Caki2 (cell line): ENCODE measurements around the gene SP8. TPM values are rescaled to one million over a fixed set of nuclear protein-coding genes. Genes with fewer than 3 reads are reported as not detected.
"Not testable (repeated sequence)": the region's sequence is repeated elsewhere in the genome, so short reads cannot be mapped to it uniquely, and the experiment has no call there.

Experiments
- DNase-seq: peaks from one replicate; pipeline ENCODE4 v3.0.0-alpha.2; 2015; ENCODE audit warnings: low read depth
- in situ Hi-C: cut with HindIII; loops from 2 replicates; pipeline ENCODE4 v1.10.0; 2016; ENCODE audit warnings: low sequenced_read_pairs, low pct_unique_long_range_greater_than_20kb, mixed read lengths
- total RNA-seq: library from RNA; depleted of rRNA; stranded (reverse); fragments of >200 nt; shearing (Covaris generic); gene quantifications from 2 replicates; pipeline ENCODE4 v1.2.3, GENCODE V29; 2014; ENCODE audit warnings: low replicate concordance; rRNA removed

Gene SP8
- total RNA-seq, result 1.1 and 1.4 TPM in 2 replicates

- in situ Hi-C loops, result loop anchor here (25.0 kb wide), 1 partner anchor 475 kb away; no protein-coding TSS in a partner anchor
- DNase-seq, result peak; percentile 66
Measured at GRCh38 chr7:20786779-20787659, at the start of gene SP8. Gene SP8, minus strand, starts transcription at chr7:20786886. Its CDS starts 88 bp downstream, at chr7:20786798.

DNA sequence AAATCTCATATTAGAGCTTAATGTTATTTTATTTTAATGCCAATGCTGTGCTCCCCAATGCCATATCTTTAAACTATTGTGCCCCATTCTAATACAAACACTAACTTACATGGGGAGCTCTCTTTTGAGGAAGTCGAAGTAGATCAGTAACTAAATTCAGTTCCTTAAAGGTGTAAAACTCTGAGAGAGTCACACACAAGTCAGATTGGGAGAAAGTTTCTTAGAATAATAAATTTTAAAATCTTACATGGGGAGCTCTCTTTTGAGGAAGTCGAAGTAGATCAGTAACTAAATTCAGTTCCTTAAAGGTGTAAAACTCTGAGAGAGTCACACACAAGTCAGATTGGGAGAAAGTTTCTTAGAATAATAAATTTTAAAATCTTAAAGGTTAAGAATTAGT is 49.7 kb upstream of the SP8 start:
- in situ Hi-C loops, DNase-seq: not testable (repeated sequence)

DNA sequence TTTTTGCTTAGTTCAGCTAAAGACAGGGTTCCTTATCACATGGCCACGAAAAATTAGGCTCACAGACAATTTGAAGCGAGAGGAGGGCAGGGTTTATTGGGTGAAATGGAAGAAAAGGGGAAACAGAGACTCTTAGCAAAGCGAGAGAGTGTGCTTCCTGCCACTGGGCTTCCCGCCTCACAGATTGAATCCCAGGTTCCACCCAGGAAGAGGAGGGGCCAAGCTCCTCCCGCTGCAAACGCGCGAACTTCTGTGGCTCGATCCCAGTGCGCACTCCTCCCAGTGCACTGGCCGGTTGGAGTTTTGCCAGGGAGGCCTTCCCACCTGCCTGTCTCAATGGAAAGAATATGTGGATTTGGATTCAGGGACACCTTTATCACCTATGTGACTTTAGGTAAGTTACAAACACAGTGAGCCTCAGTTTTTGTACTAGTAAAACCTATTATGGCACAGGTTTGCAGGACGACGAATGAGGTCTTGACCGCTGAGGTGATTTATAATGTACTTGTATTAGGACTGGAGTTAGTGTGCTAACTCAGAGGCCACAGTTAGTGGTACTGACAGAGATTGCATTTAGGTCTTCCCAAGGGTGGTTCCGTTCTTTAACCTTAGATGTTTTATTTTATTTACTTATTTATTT is 48.5 kb upstream of the SP8 start:
- no peak for DNase-seq
- in situ Hi-C loops, result no loop called here

- in situ Hi-C loops, result no loop called here
- DNase-seq, result no peak
Measured at GRCh38 chr7:20834656-20835055, 48.0 kb upstream of the SP8 start.

DNA sequence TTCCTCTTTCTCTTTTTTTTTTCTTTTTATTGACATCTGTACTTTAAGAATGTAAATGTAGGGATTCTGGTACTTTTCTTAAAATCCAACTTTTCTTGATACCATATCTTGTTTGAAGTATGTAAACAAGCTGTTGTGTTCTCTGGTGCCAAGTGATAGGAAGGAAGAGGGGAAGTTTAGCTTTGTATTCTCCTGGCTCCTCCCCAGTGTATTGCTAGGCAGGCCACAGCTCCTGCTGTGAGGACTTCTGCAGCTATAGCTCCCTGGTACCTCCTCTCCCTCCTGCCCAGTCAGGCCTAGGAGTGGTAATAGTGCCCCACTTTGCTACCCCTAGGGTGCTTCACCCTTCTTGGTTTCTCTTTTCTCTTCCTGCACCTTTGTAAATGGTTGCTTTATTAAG is 45.3 kb upstream of the SP8 start:
- DNase-seq, result no peak
- in situ Hi-C loops, result no loop called here

- DNase-seq, result no peak
- in situ Hi-C loops, result no loop called here
Measured at GRCh38 chr7:20831451-20831850, 44.8 kb upstream of the SP8 start.

DNA sequence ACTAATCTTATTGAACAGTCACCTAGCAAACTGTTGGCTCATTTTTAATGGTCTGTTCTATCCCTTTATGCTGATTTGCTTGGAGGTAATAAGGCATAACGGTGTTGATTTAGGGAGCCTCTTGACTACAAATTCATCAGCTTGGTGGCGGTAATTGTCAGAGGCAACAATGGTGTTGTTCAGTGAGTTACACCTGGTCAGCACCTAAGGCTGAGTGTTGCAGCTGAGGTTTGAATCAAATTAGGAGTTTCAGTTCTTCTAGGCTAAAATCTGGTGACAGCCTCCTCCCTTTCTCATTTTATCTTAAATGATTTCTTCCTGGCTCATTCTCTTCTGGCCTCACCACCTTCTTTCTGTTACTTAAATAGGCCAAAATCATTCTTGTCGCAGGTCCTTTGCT is 42.3 kb upstream of the SP8 start:
- in situ Hi-C loops, result no loop called here
- no peak for DNase-seq

DNA sequence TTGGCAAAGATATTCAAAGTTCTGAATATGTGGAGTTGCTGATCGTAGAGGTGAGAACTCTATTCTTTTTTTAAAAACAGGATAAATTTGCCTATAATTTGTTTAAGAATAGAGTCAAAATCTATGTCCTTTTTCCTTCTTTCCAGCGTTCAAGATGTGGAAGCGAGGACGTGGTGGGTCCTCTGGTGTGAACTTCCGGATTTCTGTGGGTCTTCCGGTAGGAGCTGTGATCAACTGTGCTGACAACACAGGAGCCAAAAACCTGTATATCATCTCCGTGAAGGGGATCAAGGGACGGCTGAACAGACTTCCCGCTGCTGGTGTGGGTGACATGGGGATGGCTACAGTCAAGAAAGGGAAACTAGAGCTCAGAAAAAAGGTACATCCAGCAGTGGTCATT is 40.5 kb upstream of the SP8 start:
- in situ Hi-C loops, result no loop called here
- DNase-seq, result no peak

GRCh38 chr7:20826243-20826642 is 39.6 kb upstream of the SP8 start:
- DNase-seq, result no peak
- in situ Hi-C loops, result no loop called here

DNA sequence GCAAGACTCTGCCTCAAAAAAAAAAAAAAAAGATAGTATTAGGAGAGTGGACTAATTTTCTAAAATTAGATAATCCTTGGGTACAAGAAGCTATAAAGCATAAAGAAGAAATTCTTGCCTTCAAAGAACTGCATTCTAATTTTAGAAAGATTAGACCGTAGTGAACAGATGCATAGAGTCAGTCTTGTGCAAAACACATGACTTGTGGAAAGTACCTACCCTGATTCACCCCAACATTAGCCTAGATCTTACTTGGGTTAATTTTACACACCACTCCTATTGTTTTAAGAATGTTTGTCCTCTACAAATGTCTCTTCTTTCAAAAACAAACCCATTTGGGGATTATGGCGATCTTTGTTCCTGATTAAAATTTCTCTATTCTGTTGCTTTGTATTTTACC is 38.9 kb upstream of the SP8 start:
- in situ Hi-C loops, result no loop called here
- DNase-seq, result no peak

DNA sequence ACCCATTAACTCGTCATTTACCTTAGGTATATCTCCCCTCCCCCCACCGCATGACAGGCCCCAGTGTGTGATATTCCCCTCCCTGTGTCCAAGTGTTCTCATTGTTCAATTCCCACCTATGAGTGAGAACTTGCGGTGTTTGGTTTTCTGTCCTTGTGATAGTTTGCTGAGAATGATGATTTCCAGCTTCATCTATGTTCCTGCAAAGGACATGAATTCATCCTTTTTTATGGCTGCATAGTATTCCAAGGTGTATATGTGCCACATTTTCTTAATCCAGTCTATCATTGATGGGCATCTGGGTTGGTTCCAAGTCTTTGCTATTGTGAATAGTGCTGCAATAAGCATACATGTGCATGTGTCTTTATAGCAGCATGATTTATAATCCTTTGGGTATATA is 34.7 kb upstream of the SP8 start:
- DNase-seq, in situ Hi-C loops: not testable (repeated sequence)

GRCh38 chr7:20816372-20816959 is 29.8 kb upstream of the SP8 start:
- no peak for DNase-seq
- in situ Hi-C loops, result no loop called here

GRCh38 chr7:20804345-20804744 is 17.7 kb upstream of the SP8 start:
- in situ Hi-C loops, result no loop called here
- no peak for DNase-seq

- in situ Hi-C loops, result loop anchor here (25.0 kb wide), 1 partner anchor 463 kb away; no protein-coding TSS in a partner anchor
- no peak for DNase-seq
Measured at GRCh38 chr7:20799566-20800366, 13.1 kb upstream of the SP8 start.

DNA sequence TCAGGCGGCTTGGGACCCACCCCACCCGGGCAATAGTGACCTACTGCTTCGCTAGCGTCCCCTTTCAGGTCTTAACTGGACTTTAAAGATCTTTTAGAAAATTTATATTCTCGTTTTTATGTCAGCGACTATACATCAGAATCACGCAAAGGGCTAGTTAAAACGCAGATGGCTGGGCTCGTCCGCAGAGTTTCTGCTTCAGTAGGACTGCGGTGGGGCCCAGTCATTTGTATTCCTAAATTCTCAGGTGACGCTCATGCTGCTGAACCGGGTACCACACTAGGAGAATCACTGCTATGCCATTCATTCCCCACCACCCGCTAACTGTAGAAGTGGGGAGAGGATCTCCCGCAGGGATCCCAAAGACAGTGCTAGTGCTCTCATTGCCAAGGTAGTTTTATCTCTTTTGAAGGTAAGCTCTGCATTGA is 12.0 kb upstream of the SP8 start:
- in situ Hi-C loops, result loop anchor here (25.0 kb wide), 1 partner anchor 464 kb away; no protein-coding TSS in a partner anchor
- DNase-seq, result no peak

- DNase-seq, result peak; percentile 92
- in situ Hi-C loops, result loop anchor here (25.0 kb wide), 1 partner anchor 464 kb away; no protein-coding TSS in a partner anchor
Measured at GRCh38 chr7:20798081-20798693, 11.5 kb upstream of the SP8 start.

DNA sequence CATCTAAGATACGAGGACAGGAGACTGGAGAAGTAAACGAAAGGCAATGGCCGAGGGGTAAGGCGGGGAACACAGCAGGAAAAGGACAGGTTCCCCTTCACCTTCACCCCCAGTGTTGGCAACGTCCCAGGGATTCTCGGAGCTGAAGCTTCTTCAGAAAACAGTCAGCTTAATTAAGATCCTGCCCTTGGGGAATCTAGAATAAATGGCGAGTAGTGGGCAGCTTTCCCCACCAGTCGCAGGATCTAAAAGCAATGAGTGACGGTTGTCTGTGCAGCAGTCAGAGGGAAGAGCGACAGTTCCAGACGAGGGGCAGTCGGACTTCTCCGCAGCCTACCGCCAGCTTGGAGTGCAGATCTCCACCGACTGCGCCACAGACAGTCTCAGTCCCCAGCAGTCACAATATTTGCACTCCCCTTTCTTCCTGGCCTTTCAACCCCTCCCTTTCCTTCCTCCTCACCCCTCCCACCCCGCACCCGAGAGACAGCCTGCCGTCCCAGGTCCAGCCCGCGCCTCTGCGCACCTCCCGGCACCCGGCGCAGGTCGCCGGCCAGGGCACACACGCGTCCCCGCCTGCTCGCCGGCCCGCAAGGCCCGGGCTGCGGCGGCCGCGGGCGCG is 10.9 kb upstream of the SP8 start:
- peak; percentile 77 for DNase-seq
- in situ Hi-C loops, result loop anchor here (25.0 kb wide), 1 partner anchor 465 kb away; no protein-coding TSS in a partner anchor
